ENCODE data around the gene ZNF101.

- TF ChIP-seq, protein P1, sequence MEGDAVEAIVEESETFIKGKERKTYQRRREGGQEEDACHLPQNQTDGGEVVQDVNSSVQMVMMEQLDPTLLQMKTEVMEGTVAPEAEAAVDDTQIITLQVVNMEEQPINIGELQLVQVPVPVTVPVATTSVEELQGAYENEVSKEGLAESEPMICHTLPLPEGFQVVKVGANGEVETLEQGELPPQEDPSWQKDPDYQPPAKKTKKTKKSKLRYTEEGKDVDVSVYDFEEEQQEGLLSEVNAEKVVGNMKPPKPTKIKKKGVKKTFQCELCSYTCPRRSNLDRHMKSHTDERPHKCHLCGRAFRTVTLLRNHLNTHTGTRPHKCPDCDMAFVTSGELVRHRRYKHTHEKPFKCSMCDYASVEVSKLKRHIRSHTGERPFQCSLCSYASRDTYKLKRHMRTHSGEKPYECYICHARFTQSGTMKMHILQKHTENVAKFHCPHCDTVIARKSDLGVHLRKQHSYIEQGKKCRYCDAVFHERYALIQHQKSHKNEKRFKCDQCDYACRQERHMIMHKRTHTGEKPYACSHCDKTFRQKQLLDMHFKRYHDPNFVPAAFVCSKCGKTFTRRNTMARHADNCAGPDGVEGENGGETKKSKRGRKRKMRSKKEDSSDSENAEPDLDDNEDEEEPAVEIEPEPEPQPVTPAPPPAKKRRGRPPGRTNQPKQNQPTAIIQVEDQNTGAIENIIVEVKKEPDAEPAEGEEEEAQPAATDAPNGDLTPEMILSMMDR (IDR thresholded peaks at IDR 0.05), result no peak
- TF ChIP-seq POLR2AphosphoS5 (IDR thresholded peaks at IDR 0.05) (no peak), EP300 (IDR thresholded peaks at IDR 0.05) (no peak), POLR2A (IDR thresholded peaks at IDR 0.05) (no peak)
Measured at GRCh38 chr19:19632661-19633060, 36.0 kb upstream of the ZNF101 start.

Measured in suprapubic skin (tissue), 4 donors.